ENCODE data around the gene DERL3.

DERL3 gene

GRCh38 chr22:23801886-23802377 is 36.9 kb downstream of the DERL3 start:
- DNase-seq (ENCODE audit: low read depth in 2 of 2) = no peak

DNA sequence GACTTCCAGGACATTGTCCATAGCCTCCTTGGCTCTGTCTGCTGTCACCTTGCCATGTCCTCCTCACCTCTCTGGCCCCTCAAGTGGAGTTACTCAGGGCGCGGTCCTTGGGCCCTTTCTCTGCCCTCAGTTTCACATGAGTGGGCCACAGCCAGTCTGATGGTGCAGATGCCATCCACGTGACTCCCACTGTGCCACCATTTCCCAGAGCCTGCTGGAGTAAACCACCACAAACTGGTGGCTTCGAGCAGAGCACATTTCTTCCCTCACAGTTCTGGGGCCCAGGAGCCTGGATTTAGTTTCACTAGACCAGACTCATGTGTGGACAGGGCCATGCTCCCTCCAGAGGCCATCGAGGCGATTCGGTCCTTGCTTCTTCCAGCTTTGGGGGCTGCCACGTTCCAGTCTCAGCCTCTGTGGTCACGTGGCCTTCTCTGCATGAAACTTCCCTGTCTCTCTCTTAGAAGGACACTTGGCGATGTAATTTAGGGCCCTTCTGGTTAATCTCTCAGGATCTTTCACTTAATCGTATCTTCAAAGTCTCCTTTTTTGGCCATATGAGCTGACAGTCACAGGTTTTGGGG is 37.5 kb downstream of the DERL3 start:
- no peak for DNase-seq (ENCODE audit: low read depth in 2 of 2)

DNA sequence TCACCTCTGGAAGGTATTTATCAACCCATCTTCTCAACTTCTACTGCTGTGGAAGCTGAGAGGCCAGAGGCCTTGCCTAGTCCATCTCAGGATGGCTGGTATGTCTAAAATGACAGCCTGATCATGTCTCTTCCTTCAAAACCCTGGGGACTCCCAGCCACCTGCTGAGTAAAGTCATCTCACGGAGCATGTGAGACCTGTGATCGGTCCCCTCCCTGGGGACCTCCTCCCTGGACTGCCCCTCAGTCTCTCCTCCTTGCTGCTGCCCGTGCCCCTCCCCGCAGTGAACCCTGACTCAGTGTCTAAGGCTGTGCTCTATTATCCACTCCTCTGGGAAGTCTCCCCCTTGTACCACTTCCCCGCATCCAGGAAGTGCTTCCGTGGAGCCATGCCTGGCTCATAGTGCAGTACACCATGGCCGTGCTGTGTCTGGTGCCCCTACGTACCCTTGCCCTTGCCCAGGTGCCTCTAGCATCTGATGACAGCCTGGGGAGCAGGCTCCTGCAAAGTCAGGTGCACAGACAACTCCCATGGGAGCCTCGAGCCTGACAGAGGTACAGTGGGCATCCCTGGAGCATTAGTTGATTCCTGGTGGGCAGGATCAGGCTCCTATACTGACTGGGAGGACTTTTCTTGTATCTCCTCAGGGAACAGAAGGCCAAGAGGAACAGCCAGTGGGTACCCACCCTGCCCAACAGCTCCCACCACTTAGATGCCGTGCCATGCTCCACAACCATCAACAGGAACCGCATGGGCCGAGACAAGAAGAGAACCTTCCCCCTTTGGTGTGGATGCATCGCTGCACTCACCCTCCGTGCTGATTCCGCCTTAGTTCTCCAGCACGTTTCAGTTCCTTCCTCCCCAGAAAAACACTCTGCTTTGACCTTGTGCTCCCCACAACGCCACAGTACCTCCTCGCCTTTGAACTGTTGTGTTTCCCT is 38.2 kb downstream of the DERL3 start:
- DNase-seq (ENCODE audit: low read depth in 2 of 2) = no peak

- no peak for DNase-seq (ENCODE audit: low read depth in 2 of 2)
Measured at GRCh38 chr22:23796461-23796860, 42.3 kb downstream of the DERL3 start.

- no peak for DNase-seq (ENCODE audit: low read depth in 2 of 2)
Measured at GRCh38 chr22:23793326-23793725, 45.5 kb downstream of the DERL3 start.

DNA sequence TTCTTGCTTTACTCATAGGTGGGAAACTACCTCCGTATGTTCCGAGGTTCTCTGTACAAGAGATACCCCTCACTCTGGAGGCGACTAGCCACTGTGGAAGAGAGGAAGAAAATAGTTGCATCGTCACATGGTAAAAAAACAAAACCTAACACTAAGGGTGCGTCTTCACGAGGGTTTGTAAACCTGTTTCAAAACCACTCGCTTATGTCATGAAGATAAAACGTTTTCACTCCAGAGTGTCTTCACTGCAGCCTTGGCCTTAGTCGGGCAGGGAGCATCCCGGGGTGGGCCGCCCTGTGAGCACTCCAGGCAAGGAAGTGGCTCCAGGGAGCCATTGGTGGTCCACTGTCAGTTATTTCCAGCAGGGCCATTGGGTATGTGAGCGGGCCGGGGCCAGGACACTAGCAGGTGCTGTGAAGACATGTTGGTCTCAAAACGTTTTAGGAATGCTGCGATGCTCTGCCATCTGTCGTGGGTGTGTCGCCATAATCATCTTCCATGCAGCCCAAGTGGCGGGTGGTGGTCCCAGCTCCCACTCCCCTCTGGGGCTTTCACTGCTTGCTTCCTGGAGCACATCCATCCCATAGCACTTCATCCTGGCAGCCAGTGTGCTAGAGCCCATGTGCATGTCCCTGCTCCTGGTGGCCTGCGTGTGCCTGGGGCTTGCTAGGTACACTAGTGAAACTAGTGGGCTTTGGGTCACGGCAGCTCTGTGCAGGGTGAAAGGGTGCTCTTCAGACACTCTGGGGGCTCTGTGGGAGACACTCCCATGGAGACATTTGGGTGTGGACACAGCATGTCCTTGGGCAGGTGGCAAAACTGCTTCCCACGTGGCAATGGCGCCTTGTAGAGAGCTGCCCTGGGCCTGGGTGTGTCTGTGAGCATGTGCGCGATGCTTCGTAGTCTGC is 46.8 kb downstream of the DERL3 start:
- DNase-seq (ENCODE audit: low read depth in 2 of 2) = no peak

DNA sequence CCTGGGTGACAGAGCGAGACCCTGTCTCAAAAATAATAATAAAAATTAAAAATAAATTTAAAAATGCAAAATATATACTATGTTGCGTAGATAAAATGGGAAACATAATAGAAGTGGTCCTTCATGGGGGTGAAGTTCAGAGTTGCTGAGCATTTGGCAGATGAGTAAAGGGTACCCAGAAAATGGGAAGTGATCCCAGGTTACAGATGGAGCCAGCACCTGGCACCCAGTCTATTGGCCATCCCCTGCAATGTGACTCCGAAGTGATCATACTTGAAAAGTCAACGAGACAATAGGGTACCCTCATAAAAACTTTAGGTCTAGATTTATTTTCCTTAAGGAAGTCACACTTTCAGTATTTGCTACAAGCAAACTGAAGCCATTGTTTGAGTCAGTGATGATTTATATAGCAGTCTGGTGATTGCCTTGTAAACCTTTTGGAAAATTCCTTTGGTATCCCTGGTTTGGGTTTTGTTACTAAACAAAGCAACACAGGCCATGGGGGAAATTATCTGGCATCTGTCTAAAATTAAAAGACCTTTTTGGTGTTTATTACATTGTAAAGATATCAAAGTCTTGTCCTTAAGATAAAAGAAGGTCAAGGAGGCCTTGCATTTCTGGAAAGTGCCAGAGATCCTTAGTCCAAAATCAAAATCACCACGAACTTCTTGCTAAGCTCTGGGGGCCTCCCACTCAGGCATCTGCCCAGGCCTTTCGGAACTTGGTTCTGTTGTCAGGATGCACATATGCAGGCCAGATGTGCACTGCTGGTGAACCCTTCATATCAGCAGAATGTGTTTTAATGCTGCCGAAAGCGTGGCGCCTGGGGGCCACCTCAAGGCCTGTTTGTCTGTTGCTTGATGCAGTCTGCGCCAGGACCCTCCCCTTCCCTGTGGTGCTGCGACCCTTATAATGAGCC is 47.7 kb downstream of the DERL3 start:
- DNase-seq (ENCODE audit: low read depth in 2 of 2) = no peak

GRCh38 chr22:23789638-23790037 is 49.2 kb downstream of the DERL3 start:
- DNase-seq (ENCODE audit: low read depth in 2 of 2) = no peak

DNA sequence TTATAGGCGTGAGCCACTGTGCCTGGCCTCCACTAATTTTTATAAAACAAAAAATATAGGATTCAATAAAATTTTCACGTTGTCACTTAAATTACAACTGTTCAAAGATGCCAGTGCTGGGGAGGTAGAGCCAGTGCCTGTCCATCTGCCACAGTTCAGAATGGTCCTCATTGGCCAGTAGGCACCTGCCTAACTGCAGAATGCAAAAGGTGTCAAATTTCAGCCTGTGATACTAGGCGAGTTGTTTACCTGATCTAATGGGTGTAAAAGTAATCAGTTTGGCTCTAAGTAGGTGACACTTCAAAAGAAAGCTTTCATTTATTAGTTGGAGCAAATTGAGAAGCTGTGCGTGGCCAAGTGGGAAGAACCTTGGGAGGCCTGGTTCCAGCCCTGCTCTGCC is 49.7 kb downstream of the DERL3 start:
- no peak for DNase-seq (ENCODE audit: low read depth in 2 of 2)

- no peak for DNase-seq (ENCODE audit: low read depth in 2 of 2)
Measured at GRCh38 chr22:23787910-23788309, 50.9 kb downstream of the DERL3 start.

DNA sequence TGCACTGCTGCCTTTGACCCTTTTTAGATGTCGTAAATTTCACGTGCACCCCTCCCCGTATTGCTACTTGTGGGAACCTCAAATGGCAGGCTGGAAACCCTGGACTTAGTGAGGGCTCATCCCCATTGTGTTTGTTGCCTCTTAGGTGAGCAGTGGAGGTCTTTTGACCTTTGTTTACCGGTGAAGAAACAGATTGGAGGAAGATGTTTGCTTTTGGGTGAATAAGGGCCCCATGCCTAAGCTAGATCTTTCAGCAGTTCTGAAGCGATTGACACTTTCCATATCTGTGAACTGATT is 51.3 kb downstream of the DERL3 start:
- DNase-seq (ENCODE audit: low read depth in 2 of 2) = no peak

DNA sequence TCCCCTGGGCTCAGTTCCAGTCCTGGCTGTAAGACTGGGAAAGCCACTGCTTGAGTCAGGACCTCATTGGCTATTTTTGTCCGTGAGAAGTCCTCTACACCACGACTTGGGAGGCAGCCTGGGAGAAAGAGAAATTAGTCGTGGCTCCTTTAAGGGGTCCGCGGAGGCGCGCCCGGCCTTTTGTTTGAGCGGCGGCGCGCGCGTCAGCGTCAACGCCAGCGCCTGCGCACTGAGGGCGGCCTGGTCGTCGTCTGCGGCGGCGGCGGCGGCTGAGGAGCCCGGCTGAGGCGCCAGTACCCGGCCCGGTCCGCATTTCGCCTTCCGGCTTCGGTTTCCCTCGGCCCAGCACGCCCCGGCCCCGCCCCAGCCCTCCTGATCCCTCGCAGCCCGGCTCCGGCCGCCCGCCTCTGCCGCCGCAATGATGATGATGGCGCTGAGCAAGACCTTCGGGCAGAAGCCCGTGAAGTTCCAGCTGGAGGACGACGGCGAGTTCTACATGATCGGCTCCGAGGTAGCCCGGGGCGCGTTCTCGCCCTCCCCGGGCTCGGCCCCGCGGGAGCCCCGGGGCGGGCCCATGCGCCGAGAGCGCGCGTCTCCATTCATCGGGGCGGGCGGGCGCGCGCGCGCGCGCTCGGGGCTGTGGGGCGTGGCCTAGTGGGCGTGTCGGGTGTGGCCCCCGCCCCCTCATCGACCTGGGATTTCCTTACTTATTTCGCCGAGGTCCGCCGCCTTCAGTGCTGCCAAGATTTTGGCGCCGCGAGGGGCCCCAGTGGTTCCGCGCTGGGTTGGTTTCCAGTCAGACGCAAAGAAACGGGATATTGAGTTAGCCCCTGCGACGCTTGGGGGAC is 51.8 kb downstream of the DERL3 start, which contains the start of gene SMARCB1:
SMARCB1 (plus strand) TSS at position 215 of the 848 bp plus-strand sequence; CDS start at position 419, 204 bp downstream.
- DNase-seq (ENCODE audit: low read depth in 2 of 2) = peak; percentile 81 to 85

DNA sequence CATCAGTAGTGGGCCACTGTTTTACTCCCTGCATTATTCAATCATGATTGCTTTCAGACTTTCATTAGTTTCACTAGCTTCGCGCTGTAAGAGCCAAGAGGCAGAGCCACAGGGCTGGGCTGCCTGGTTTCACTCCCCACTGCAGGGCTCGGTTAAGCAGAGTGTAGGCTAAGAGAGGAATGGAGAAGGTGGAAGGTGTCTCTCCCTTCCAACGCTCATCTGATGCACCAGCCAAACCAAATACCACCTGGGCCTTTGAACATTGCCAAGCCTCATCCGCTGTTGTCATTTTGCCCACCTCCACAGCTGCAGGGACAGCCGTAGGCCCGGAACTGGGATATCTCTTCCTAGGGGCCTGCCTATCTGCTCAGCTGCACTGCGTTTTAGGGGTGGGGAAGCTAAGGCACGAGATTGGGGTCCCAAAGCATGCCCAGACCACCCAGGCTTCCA is 52.5 kb downstream of the DERL3 start:
- no peak for DNase-seq (ENCODE audit: low read depth in 2 of 2)

Measured in stimulated activated CD8-positive, alpha-beta memory T cell treated with anti-CD3 and anti-CD28 coated beads, Interleukin-2, amount 100 ng/mL, for 1 hour (primary cell).